Panc1 (cell line): ENCODE measurements around the gene TMEM258. TPM values are rescaled to one million over a fixed set of nuclear protein-coding genes. Genes with fewer than 3 reads are reported as not detected.

Experiments used
- ATAC-seq: fragments of 200-7000 bp; cut with Tn5 transposase; 2 replicates; pipeline ENCODE4 v1.9.1; 2020; ENCODE audit warnings: mild to moderate bottlenecking, moderate library complexity
- BruUV-seq: library from RNA; stranded (reverse); fragments of 400-500 nt; replicated peaks from 2 replicates; lab custom pipeline; 2021; lab: Mats Ljungman, UMichigan
- CTCF ChIA-PET: fragments of 300-600 bp; sonication (Branson Sonifier 250); formaldehyde crosslinking; loops from one replicate; lab custom pipeline; 2022; ENCODE audit warnings: antibody characterized with exemption; lab: Charles Lee
- POLR2A ChIA-PET: fragments of 300-600 bp; sonication (Branson Sonifier 250); formaldehyde crosslinking; loops from one replicate; lab custom pipeline; 2022; ENCODE audit warnings: antibody characterized with exemption; lab: Charles Lee
- DNase-seq: peaks from one replicate; pipeline ENCODE4 v3.0.0-alpha.2; 2010; ENCODE audit warnings: low read depth, low spot score
- H3K27ac ChIP-seq: 2 replicates; pipeline ENCODE4 v1.5.1; 2011; ENCODE audit warnings: mild to moderate bottlenecking, low read length, inconsistent platforms
- H3K27me3 ChIP-seq: fragments of 200-500 bp; sonication (Bioruptor generic); 2 replicates; pipeline ENCODE4 v1.6.0; 2014; ENCODE audit warnings: low read length, inconsistent platforms; ENCODE audit not compliant: control insufficient read depth, insufficient read depth
- H3K36me3 ChIP-seq: fragments of 200-500 bp; sonication (Bioruptor generic); 2 replicates; pipeline ENCODE4 v1.5.1; 2014; ENCODE audit warnings: inconsistent platforms, mild to moderate bottlenecking, low read length, moderate library complexity; ENCODE audit not compliant: control insufficient read depth, insufficient read depth
- H3K4me1 ChIP-seq: 2 replicates; pipeline ENCODE4 v1.5.1; 2011; ENCODE audit warnings: inconsistent platforms, mild to moderate bottlenecking, low read length, moderate library complexity; ENCODE audit not compliant: control insufficient read depth, insufficient read depth
- H3K4me3 ChIP-seq, 2 experiments: 2 replicates each; pipeline ENCODE4 v1.5.1; 2011 to 2012; ENCODE audit warnings: low read depth in 2 of 2, low read length in 2 of 2, mild to moderate bottlenecking in 2 of 2, inconsistent platforms in 1 of 2, moderate library complexity in 1 of 2
- H3K9me3 ChIP-seq: fragments of 200-500 bp; sonication (Bioruptor generic); 2 replicates; pipeline ENCODE4 v1.5.1; 2014; ENCODE audit warnings: low read depth, mild to moderate bottlenecking, inconsistent platforms, low read length, moderate library complexity; ENCODE audit not compliant: control insufficient read depth, insufficient read depth
- POLR2AphosphoS5 ChIP-seq: IDR thresholded peaks from 2 replicates; pipeline ENCODE4 v1.6.1; 2012; ENCODE audit warnings: mild to moderate bottlenecking, low read depth, low read length, moderate library complexity
- SIN3A ChIP-seq: IDR thresholded peaks from 2 replicates; pipeline ENCODE4 v1.6.1; 2012; ENCODE audit warnings: low read depth, mild to moderate bottlenecking, low read length, moderate library complexity, borderline replicate concordance; ENCODE audit not compliant: insufficient read depth
- TCF7L2 ChIP-seq: IDR thresholded peaks from 2 replicates; pipeline ENCODE4 v1.6.1; 2011; ENCODE audit warnings: mild to moderate bottlenecking, low read depth, low read length, inconsistent platforms
- in situ Hi-C: cut with HindIII; loops from 2 replicates; pipeline ENCODE4 v1.10.0; 2016; ENCODE audit warnings: low sequenced_read_pairs, low pct_unique_long_range_greater_than_20kb
- intact Hi-C: fragments of 100-400 bp; cut with micrococcal nuclease; formaldehyde crosslinking; loops from one replicate; pipeline ENCODE4 v1.10.0; 2022; ENCODE audit not compliant: unreplicated experiment
- total RNA-seq: library from RNA; stranded (reverse); gene quantifications from one replicate; pipeline ENCODE4 v1.2.1, GENCODE V29; 2021; ENCODE audit not compliant: unreplicated experiment
- TF ChIP-seq, protein P1 (sequence below), 2 experiments: IDR thresholded peaks; 2 replicates each; pipeline ENCODE4 v1.6.1; 2011 to 2012; ENCODE audit warnings: low read depth in 2 of 2, control low read depth in 1 of 2, low read length in 1 of 2, mild to moderate bottlenecking in 1 of 2, moderate library complexity in 1 of 2; ENCODE audit not compliant: insufficient read depth in 1 of 2
- TF ChIP-seq, protein P2 (sequence below): fragments of 450-650 bp; IDR thresholded peaks from 2 replicates; pipeline ENCODE4 v1.5.1; 2017; ENCODE audit warnings: mild to moderate bottlenecking

The TMEM258 gene
- total RNA-seq, 1 experiment from 2014 or later = 139 TPM

DNA sequence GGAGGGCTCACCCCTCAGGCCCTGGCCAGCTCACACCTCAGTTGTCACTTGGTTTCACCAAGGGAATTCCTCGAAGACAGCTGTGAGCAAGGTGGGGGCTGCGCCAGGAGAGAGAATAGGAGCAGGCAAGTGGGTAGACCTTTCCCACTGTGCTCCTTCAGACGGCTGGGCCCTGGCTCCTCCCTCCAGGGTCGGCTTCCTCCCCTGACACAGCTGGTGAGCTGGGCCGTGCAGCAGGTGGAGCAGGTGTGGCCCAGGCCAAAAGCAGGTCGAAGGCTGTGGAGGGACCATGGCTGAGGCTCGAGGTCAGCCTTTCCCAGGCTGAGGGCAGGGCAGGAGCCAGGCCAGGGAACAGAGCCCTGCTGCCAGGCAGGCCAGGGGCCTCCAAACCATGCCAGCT lies 52.4 kb downstream of the TMEM258 start:
- ATAC-seq (no peak), DNase-seq (no peak)
- ChIA-PET POLR2A (no interaction called here), CTCF (no interaction called here)
- Histone ChIP-seq H3K27me3 (no peaks in the 10 kb centered on the region), H3K4me1 (no peaks in the 10 kb centered on the region), H3K27ac (no peak overlapping the region), H3K9me3 (no peaks in the 10 kb centered on the region), H3K36me3 (no peaks in the 10 kb centered on the region), H3K4me3 (no peak overlapping the region)
- intact Hi-C loops = no loop called here
- no TSS peak for BruUV-seq
- TF ChIP-seq TCF7L2 = no peak
- in situ Hi-C loops = no loop called here

DNA sequence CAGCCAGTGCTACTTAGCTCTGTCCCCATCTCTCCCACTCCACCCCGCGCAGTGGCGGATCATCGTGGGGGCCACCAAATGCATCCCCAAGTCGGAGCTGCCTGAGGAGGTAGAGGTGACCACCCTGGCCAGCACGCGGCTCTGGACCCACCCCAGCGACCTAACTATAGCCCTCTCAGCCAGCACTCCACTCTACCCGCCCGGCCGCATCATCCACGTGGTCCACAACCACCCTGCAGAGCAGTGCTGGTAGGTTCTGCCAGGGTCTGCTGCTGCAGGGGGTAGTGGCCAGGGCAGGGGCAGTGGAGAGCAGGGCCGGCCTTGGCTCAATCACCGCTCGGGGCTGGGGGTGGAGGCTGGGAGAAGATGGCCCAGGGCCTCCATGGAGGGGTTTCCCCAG lies 53.0 kb downstream of the TMEM258 start:
- intact Hi-C loops = no loop called here
- H3K27me3 ChIP-seq = no peaks in the 10 kb centered on the region
- H3K36me3 ChIP-seq = no peaks in the 10 kb centered on the region
- H3K27ac ChIP-seq = no peak overlapping the region
- no peak for ATAC-seq
- H3K9me3 ChIP-seq = no peaks in the 10 kb centered on the region
- no peak overlapping the region for H3K4me3 ChIP-seq
- no TSS peak for BruUV-seq
- TF ChIP-seq, protein P1, sequence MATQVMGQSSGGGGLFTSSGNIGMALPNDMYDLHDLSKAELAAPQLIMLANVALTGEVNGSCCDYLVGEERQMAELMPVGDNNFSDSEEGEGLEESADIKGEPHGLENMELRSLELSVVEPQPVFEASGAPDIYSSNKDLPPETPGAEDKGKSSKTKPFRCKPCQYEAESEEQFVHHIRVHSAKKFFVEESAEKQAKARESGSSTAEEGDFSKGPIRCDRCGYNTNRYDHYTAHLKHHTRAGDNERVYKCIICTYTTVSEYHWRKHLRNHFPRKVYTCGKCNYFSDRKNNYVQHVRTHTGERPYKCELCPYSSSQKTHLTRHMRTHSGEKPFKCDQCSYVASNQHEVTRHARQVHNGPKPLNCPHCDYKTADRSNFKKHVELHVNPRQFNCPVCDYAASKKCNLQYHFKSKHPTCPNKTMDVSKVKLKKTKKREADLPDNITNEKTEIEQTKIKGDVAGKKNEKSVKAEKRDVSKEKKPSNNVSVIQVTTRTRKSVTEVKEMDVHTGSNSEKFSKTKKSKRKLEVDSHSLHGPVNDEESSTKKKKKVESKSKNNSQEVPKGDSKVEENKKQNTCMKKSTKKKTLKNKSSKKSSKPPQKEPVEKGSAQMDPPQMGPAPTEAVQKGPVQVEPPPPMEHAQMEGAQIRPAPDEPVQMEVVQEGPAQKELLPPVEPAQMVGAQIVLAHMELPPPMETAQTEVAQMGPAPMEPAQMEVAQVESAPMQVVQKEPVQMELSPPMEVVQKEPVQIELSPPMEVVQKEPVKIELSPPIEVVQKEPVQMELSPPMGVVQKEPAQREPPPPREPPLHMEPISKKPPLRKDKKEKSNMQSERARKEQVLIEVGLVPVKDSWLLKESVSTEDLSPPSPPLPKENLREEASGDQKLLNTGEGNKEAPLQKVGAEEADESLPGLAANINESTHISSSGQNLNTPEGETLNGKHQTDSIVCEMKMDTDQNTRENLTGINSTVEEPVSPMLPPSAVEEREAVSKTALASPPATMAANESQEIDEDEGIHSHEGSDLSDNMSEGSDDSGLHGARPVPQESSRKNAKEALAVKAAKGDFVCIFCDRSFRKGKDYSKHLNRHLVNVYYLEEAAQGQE (IDR thresholded peaks at IDR 0.05; ENCODE audit: insufficient read depth in 1 of 2, low read depth in 2 of 2, low read length in 1 of 2) = no peak
- no peak for TF ChIP-seq TCF7L2
- TF ChIP-seq POLR2AphosphoS5 = no peak
- TF ChIP-seq, protein P2, sequence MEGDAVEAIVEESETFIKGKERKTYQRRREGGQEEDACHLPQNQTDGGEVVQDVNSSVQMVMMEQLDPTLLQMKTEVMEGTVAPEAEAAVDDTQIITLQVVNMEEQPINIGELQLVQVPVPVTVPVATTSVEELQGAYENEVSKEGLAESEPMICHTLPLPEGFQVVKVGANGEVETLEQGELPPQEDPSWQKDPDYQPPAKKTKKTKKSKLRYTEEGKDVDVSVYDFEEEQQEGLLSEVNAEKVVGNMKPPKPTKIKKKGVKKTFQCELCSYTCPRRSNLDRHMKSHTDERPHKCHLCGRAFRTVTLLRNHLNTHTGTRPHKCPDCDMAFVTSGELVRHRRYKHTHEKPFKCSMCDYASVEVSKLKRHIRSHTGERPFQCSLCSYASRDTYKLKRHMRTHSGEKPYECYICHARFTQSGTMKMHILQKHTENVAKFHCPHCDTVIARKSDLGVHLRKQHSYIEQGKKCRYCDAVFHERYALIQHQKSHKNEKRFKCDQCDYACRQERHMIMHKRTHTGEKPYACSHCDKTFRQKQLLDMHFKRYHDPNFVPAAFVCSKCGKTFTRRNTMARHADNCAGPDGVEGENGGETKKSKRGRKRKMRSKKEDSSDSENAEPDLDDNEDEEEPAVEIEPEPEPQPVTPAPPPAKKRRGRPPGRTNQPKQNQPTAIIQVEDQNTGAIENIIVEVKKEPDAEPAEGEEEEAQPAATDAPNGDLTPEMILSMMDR = no peak
- TF ChIP-seq SIN3A = no peak
- DNase-seq = no peak
- ChIA-PET CTCF (interaction anchor here (0.6 kb wide), 1 partner anchor 56 kb away, joined by 11 read pairs; no protein-coding TSS in a partner anchor), POLR2A (interaction anchor here (0.5 kb wide), 1 partner anchor 28 kb away, joined by 3 read pairs; no protein-coding TSS in a partner anchor)
- in situ Hi-C loops = no loop called here
- no peaks in the 10 kb centered on the region for H3K4me1 ChIP-seq

Other genes with a start within 250 kb of the TMEM258 start
- gene SYT7, start 211.5 kb downstream of the TMEM258 start, total RNA-seq = 2.5 TPM
- 6.4 TPM for gene DAGLA, start 112.2 kb downstream of the TMEM258 start, total RNA-seq
- 2.8 TPM for gene MYRF, start 40.0 kb downstream of the TMEM258 start, total RNA-seq
- gene FEN1, start 312 bp upstream of the TMEM258 start, total RNA-seq = 67.6 TPM
- gene FADS1, start 24.4 kb upstream of the TMEM258 start, total RNA-seq = 186 TPM
- gene FADS2, start 35.7 kb upstream of the TMEM258 start, total RNA-seq = 679 TPM
- gene FADS3, start 98.9 kb upstream of the TMEM258 start, total RNA-seq = 22.6 TPM
- 8.9 TPM for gene RAB3IL1, start 125.0 kb upstream of the TMEM258 start, total RNA-seq
- 0.13 TPM for gene BEST1, start 157.8 kb upstream of the TMEM258 start, total RNA-seq
- 2,322 TPM for gene FTH1, start 175.0 kb upstream of the TMEM258 start, total RNA-seq